ENCODE data around the gene ZNRF1. TPM values are rescaled to one million over a fixed set of nuclear protein-coding genes. Genes with fewer than 3 reads are reported as not detected.
A peak's percentile ranks its signal among the peaks of the same experiment; 100 is the strongest.
"Not testable (repeated sequence)": the region's sequence is repeated elsewhere in the genome, so short reads cannot be mapped to it uniquely, and the experiment has no call there.

Gene ZNRF1
- total RNA-seq, 4 donors from 2014 or later = 19.3 to 46.7 (median 32.9) TPM

DNA sequence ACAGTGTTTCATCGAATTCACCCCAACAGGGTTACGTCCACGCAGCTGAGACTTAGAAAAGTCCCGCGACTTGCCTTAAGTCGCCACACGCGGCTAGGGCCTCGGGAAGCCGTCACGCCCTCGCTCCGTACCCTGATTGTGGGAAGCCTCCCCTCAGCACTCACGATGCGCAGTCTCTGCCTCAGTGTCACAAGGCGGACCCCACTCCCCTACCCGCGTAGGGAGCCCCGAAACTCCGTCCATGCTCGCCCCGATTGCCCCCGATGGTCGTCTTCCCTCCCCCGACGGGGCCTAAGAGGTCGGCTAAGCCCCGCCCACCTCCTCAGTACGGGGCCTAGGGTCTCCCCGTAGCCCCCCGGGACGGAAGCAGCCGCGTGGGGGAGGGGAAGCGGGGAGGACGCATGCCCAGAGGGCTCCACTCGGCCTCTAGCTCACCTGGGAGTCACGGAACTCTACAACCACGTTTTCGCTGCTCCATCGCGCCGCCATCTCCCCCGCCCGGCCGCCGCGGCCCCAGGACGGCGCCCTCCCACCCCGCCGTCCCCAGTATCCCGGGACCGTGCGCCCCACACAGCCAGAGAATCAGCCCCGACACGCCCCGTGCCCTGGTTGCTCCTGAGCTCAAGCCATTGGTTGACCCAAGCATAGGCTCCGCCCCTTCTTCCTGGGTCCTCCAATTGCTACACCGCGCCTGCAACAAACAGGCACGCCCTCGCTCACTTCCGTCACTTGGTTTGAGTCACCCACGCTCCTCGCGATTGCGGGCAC, 14.1 kb upstream of the ZNRF1 start, which contains the start of gene WDR59:
TSS of gene WDR59 (minus strand) at position 595 of the 768 bp plus-strand sequence. CDS start at position 489, 106 bp downstream.
- TF ChIP-seq POLR2A (IDR thresholded peaks at IDR 0.05) = no peak
- TF ChIP-seq, protein P1, sequence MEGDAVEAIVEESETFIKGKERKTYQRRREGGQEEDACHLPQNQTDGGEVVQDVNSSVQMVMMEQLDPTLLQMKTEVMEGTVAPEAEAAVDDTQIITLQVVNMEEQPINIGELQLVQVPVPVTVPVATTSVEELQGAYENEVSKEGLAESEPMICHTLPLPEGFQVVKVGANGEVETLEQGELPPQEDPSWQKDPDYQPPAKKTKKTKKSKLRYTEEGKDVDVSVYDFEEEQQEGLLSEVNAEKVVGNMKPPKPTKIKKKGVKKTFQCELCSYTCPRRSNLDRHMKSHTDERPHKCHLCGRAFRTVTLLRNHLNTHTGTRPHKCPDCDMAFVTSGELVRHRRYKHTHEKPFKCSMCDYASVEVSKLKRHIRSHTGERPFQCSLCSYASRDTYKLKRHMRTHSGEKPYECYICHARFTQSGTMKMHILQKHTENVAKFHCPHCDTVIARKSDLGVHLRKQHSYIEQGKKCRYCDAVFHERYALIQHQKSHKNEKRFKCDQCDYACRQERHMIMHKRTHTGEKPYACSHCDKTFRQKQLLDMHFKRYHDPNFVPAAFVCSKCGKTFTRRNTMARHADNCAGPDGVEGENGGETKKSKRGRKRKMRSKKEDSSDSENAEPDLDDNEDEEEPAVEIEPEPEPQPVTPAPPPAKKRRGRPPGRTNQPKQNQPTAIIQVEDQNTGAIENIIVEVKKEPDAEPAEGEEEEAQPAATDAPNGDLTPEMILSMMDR (IDR thresholded peaks at IDR 0.05) = no peak
- peak; percentile 100 for DNase-seq (ENCODE audit: low spot score in 2 of 2)
- WGBS, 2 donors = 0 to 1% methylated on average over 51 to 64 of the region's 68 CpGs
- intact Hi-C loops (cut with DNase I; ENCODE audit: low total_unique reads) = loop anchor here (5.0 kb wide), 1 partner anchor 858 kb away; no protein-coding TSS in a partner anchor
- H3K4me3 ChIP-seq (ENCODE audit: low read depth, poor library complexity, severe bottlenecking) = peak within 1 kb of the TSS; percentile 99

DNA sequence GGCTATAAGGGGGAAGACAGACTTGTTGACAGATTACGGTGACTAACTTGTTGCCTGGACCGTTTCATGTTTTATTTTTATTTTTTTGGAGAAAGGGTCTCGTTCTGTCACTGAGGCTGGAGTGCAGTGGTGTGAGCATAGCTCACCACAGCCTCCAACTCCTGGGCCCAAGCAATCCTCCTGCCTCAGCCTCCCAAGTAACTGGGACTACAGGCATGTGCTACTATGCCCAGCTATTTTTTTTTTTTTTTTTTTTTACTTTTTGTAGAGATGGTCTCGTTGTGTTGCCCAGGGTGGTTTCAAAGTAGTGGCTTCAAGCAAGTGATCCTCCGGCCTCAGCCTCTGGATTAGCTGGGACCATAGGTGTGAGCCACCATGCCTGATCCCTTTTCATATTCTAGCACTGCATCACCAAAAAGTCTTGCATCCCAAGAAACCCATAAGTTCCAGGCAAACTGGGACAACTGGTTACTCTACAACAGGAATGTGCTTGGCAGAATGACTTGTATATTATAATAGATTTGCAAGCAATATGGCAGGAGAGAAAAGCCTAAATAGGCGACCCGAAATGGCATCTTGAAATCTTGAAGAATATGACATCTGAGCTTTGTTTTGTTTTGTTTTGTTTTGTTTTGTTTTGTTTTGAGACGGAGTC, 11.7 kb upstream of the ZNRF1 start:
- intact Hi-C loops (cut with DNase I; ENCODE audit: low total_unique reads) = loop anchor here (5.0 kb wide), 1 partner anchor 855 kb away; no protein-coding TSS in a partner anchor
- no peak overlapping the region for H3K4me3 ChIP-seq (ENCODE audit: low read depth, poor library complexity, severe bottlenecking)
- WGBS, 2 donors = 74 to 82% methylated on average over 8 of the region's 8 CpGs
- peak in 1 of 2 donors; percentile 59 for DNase-seq (ENCODE audit: low spot score in 2 of 2)
- TF ChIP-seq, protein P1 (IDR thresholded peaks at IDR 0.05) = no peak
- no peak for TF ChIP-seq POLR2A (IDR thresholded peaks at IDR 0.05)

DNA sequence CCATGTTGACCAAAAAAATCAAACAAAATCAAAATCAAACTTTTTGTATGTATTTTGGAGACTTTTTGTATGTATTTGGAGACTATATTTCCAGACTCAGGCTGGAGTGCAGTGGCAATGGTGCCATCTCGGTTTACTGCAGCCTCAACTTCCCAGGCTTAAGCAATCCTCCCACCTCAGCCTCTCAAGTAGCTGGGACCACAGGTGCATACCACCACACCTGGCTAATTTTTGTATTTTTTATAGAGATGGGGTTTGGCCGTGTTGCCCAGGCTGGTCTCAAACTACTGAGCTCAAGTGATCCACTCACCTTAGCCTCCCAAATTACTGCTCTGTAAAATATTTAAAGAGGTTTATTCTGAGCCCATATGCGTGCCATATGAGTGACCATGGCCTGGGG, 9.0 kb upstream of the ZNRF1 start:
- intact Hi-C loops (cut with DNase I; ENCODE audit: low total_unique reads) = loop anchor here (5.0 kb wide), 1 partner anchor 852 kb away; no protein-coding TSS in a partner anchor
- 94 to 96% methylated on average over 3 of the region's 3 CpGs for WGBS, 2 donors
- H3K4me3 ChIP-seq (ENCODE audit: low read depth, poor library complexity, severe bottlenecking) = not testable (repeated sequence)
- DNase-seq (ENCODE audit: low spot score in 2 of 2) = peak in 1 of 2 donors; percentile 29

DNA sequence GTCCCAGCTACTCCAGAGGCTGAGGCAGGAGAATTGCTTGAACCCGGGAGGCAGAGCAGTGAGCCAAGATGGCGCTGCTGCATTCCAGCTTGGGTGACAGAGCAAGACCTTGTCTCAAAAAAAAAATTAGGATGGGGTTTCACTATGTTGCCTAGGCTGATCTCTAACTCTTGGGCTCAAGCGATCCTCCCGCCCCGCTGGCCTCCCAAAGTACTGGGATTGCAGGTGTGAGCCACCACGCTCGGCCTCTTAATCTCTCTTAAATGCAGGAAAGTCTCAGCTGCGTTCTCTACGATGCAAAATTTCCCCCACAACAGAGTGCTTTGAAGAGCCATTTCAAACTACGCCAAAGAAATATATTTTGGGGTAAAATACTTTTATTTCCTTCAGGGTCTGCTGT, 8.0 kb upstream of the ZNRF1 start:
- no peak overlapping the region for H3K4me3 ChIP-seq (ENCODE audit: low read depth, poor library complexity, severe bottlenecking)
- DNase-seq (ENCODE audit: low spot score in 2 of 2) = peak in 1 of 2 donors; percentile 40
- TF ChIP-seq, protein P1 (IDR thresholded peaks at IDR 0.05) = no peak
- no peak for TF ChIP-seq POLR2A (IDR thresholded peaks at IDR 0.05)
- WGBS, 2 donors = 96 to 98% methylated on average over 10 of the region's 10 CpGs
- intact Hi-C loops (cut with DNase I; ENCODE audit: low total_unique reads) = no loop called here

DNA sequence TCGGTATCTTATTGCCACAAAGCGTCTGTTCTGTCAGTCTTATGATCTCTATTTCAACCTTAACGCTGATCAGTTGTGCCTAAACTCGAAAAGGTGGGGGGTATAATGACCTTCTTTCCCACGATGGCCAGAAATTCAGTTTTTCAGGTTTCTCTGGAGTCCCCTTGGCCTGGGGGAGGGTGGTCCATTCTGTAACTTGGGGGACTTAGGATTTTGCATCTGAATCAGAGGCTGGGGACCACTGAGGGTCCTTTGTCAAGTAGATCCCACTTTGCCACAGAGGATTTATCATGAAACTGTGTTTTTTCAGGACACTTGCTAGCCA, 7.6 kb upstream of the ZNRF1 start:
- no peak for TF ChIP-seq POLR2A (IDR thresholded peaks at IDR 0.05)
- TF ChIP-seq, protein P1 (IDR thresholded peaks at IDR 0.05) = no peak
- intact Hi-C loops (cut with DNase I; ENCODE audit: low total_unique reads) = no loop called here
- DNase-seq (ENCODE audit: low spot score in 2 of 2) = no peak
- 85 to 87% methylated on average over 5 of the region's 5 CpGs for WGBS, 2 donors
- no peak overlapping the region for H3K4me3 ChIP-seq (ENCODE audit: low read depth, poor library complexity, severe bottlenecking)

Data from lower leg skin (tissue), 4 donors.